SK-N-SH (cell line): ENCODE measurements around the gene RMND1. TPM values are rescaled to one million over a fixed set of nuclear protein-coding genes. Genes with fewer than 3 reads are reported as not detected.

Experiments
- CTCF ChIA-PET: fragments of 300-600, 350-600 bp; formaldehyde crosslinking; extraction: SDS; loops from one replicate; lab custom pipeline; 2021; lab: Yijun Ruan, JAX
- POLR2A ChIA-PET: fragments of 350-600 bp; sonication (Branson Sonifier 250); formaldehyde crosslinking; extraction: SDS; loops from one replicate; lab custom pipeline; 2020; ENCODE audit warnings: antibody characterized with exemption, inconsistent platforms; lab: Yijun Ruan, JAX
- DNase-seq: peaks from one replicate; pipeline ENCODE4 v3.0.0; 2012
- H2AFZ ChIP-seq: fragments of 200-600 bp; sonication (generic); 2 replicates; pipeline ENCODE4 v1.8.1; 2016; ENCODE audit warnings: antibody characterized with exemption, mild to moderate bottlenecking, low read depth
- H3F3A ChIP-seq: fragments of 200-600 bp; sonication (generic); replicated peaks from 2 replicates; pipeline ENCODE3; 2016; ENCODE audit warnings: antibody characterized with exemption, mild to moderate bottlenecking; ENCODE audit not compliant: insufficient read depth
- H3K27ac ChIP-seq, 2 experiments: fragments of 200-500 bp in 1 of 2; fragments of 200-600 bp in 1 of 2; sonication (Bioruptor generic) in 1 of 2; sonication (generic), shearing (Covaris generic) in 1 of 2; 2 replicates each; pipeline versions ENCODE4 v1.5.1 to v1.6.1; 2014 to 2016; ENCODE audit warnings: low read depth in 2 of 2, inconsistent platforms in 1 of 2, low read length in 1 of 2, mild to moderate bottlenecking in 1 of 2, mixed read lengths in 1 of 2
- H3K27me3 ChIP-seq: fragments of 200-600 bp; sonication (generic), shearing (Covaris generic); 2 replicates; pipeline ENCODE4 v1.6.1; 2016; ENCODE audit warnings: mixed run types; ENCODE audit not compliant: insufficient read depth
- H3K36me3 ChIP-seq, 2 experiments: fragments of 200-500 bp in 1 of 2; fragments of 200-600 bp in 1 of 2; sonication (Bioruptor generic) in 1 of 2; sonication (generic) in 1 of 2; replicated peaks in 1 of 2; 2 replicates each; pipeline versions ENCODE3 to v1.5.1; 2014 to 2016; ENCODE audit warnings: low read length in 1 of 2, mild to moderate bottlenecking in 1 of 2; ENCODE audit not compliant: insufficient read depth in 2 of 2, control insufficient read depth in 1 of 2
- H3K4me1 ChIP-seq, 2 experiments: fragments of 200-500 bp in 1 of 2; fragments of 200-600 bp in 1 of 2; sonication (Bioruptor generic) in 1 of 2; sonication (generic), shearing (Covaris generic) in 1 of 2; 2 replicates each; pipeline versions ENCODE4 v1.5.1 to v1.6.1; 2014 to 2016; ENCODE audit warnings: low read depth in 1 of 2, low read length in 1 of 2, mixed run types in 1 of 2; ENCODE audit not compliant: insufficient read depth in 2 of 2, control insufficient read depth in 1 of 2
- H3K4me2 ChIP-seq: fragments of 200-600 bp; sonication (generic), shearing (Covaris generic); 2 replicates; pipeline ENCODE4 v1.6.1; 2017; ENCODE audit warnings: mixed run types
- H3K4me3 ChIP-seq, 2 experiments: fragments of 200-500 bp in 1 of 2; fragments of 200-600 bp in 1 of 2; sonication (Bioruptor generic) in 1 of 2; sonication (generic), shearing (Covaris generic) in 1 of 2; 2 replicates each; pipeline versions ENCODE4 v1.5.1 to v1.8.1; 2014 to 2016; ENCODE audit warnings: low read depth in 2 of 2, inconsistent platforms in 1 of 2, low read length in 1 of 2, mild to moderate bottlenecking in 1 of 2, mixed read lengths in 1 of 2, moderate library complexity in 1 of 2
- H3K79me2 ChIP-seq: fragments of 200-600 bp; sonication (generic); 2 replicates; pipeline ENCODE4 v1.8.1; 2017; ENCODE audit warnings: mild to moderate bottlenecking; ENCODE audit not compliant: insufficient read depth
- H3K9ac ChIP-seq: fragments of 200-600 bp; sonication (generic); 2 replicates; pipeline ENCODE4 v1.6.1; 2017; ENCODE audit warnings: mixed run types
- H3K9me2 ChIP-seq: fragments of 200-600 bp; sonication (generic); 2 replicates; pipeline ENCODE4 v1.6.1; 2017; ENCODE audit warnings: mixed run types
- H3K9me3 ChIP-seq: fragments of 200-600 bp; sonication (generic); 2 replicates; pipeline ENCODE4 v1.6.1; 2017; ENCODE audit warnings: mixed run types, mild to moderate bottlenecking, moderate library complexity
- H4K20me1 ChIP-seq: fragments of 200-600 bp; sonication (generic); 2 replicates; pipeline ENCODE4 v1.6.1; 2017; ENCODE audit warnings: mild to moderate bottlenecking, mixed run types; ENCODE audit not compliant: insufficient read depth
- FOXJ3 ChIP-seq: sonication (generic); formaldehyde crosslinking; IDR thresholded peaks from 2 replicates; pipeline ENCODE4 v1.5.1; 2020; ENCODE audit warnings: mild to moderate bottlenecking, missing genetic modification reagents
- MXI1 ChIP-seq: IDR thresholded peaks from 2 replicates; pipeline ENCODE4 v1.6.1; 2012; ENCODE audit warnings: mild to moderate bottlenecking, low read depth, low read length, improper control_type of control experiment
- NFIC ChIP-seq: IDR thresholded peaks from 2 replicates; pipeline ENCODE4 v1.4.0; 2012; ENCODE audit warnings: borderline replicate concordance
- POLR2AphosphoS5 ChIP-seq: IDR thresholded peaks from 2 replicates; pipeline ENCODE4 v1.6.1; 2012; ENCODE audit warnings: low read depth, low read length
- RAD21 ChIP-seq: IDR thresholded peaks from 2 replicates; pipeline ENCODE4 v1.6.1; 2012; ENCODE audit warnings: mild to moderate bottlenecking, low read length
- REST ChIP-seq: IDR thresholded peaks from 2 replicates; pipeline ENCODE4 v1.6.1; 2012; ENCODE audit warnings: mild to moderate bottlenecking, low read depth, low read length, moderate library complexity
- RXRA ChIP-seq: IDR thresholded peaks from 2 replicates; pipeline ENCODE4 v1.4.0; 2012; ENCODE audit warnings: low read depth, mild to moderate bottlenecking, borderline replicate concordance
- TEAD4 ChIP-seq: IDR thresholded peaks from 2 replicates; pipeline ENCODE4 v1.4.0; 2012; ENCODE audit warnings: mild to moderate bottlenecking, borderline replicate concordance; ENCODE audit not compliant: insufficient read depth
- USF2 ChIP-seq: fragments of 150-350 bp; IDR thresholded peaks from 2 replicates; pipeline ENCODE4 v1.6.1; 2017; ENCODE audit warnings: antibody characterized with exemption, low read length, low read depth, borderline replicate concordance
- YY1 ChIP-seq: IDR thresholded peaks from 2 replicates; pipeline ENCODE4 v1.4.0; 2012; ENCODE audit warnings: low read depth, mild to moderate bottlenecking
- WGBS: methylation state at CpG from one replicate; pipeline ENCODE4 v1.1.6; 2017; ENCODE audit warnings: low lambda C conversion rate; 5-methylcytosine and 5-hydroxymethylcytosine counted together
- polyA plus RNA-seq, 3 experiments: library from polyadenylated mRNA; depleted of rRNA; stranded (reverse); fragments of >200 nt; gene quantifications; 2 replicates each; pipeline ENCODE4 v1.2.3, GENCODE V29; 2012
- TF ChIP-seq, protein P1 (sequence below): IDR thresholded peaks from 2 replicates; pipeline ENCODE4; 2012
- TF ChIP-seq, protein P2 (sequence below): fragments of 150-350 bp; IDR thresholded peaks from 2 replicates; pipeline ENCODE4 v1.6.1; 2016; ENCODE audit warnings: mild to moderate bottlenecking, low read depth, low read length

RMND1 gene
- polyA plus RNA-seq, 1 of the 3 experiments (the other 2 are of a cell fraction), result 14.8 TPM

GRCh38 chr6:151445482-151445881 lies 6.4 kb downstream of the RMND1 start (continued):
- TF ChIP-seq REST, result no peak
- TF ChIP-seq, all 33 proteins: peak for 10

- H3K9me2 ChIP-seq, result no peaks in the 10 kb centered on the region
- H3K79me2 ChIP-seq, result peaks cover 83% of the 10 kb centered on the region
- peaks cover 9% of the 10 kb centered on the region; the same call in 1 of the 2 replicates for H4K20me1 ChIP-seq
- H3K9me3 ChIP-seq, result no peaks in the 10 kb centered on the region
- no peaks in the 10 kb centered on the region for H3K27me3 ChIP-seq
- peaks cover 34 to 39% of the 10 kb centered on the region in 2 experiments for H3K36me3 ChIP-seq
- 91% methylated on average over 4 of the region's 4 CpGs for WGBS
- no peak overlapping the region for H3K4me2 ChIP-seq
- H3K4me3 ChIP-seq, result no peak overlapping the region
- no peak overlapping the region for H2AFZ ChIP-seq
- ChIA-PET CTCF (interaction anchor here (0.7 to 1.5 kb wide), 2 partner anchors 31 to 38 kb away, joined by 3 to 4 read pairs; no protein-coding TSS in a partner anchor), POLR2A (no interaction called here)
- no peak overlapping the region for H3K9ac ChIP-seq
- no peak overlapping the region for H3K27ac ChIP-seq
- H3F3A ChIP-seq, result peaks cover 30% of the 10 kb centered on the region
- H3K4me1 ChIP-seq, result peaks cover 15 to 18% of the 10 kb centered on the region in 2 experiments; a peak in 3 of 4 replicates
- no peak for DNase-seq
- no peak for TF ChIP-seq POLR2AphosphoS5
- no peak for TF ChIP-seq RXRA
- TF ChIP-seq TEAD4, result no peak
- TF ChIP-seq, protein P1, sequence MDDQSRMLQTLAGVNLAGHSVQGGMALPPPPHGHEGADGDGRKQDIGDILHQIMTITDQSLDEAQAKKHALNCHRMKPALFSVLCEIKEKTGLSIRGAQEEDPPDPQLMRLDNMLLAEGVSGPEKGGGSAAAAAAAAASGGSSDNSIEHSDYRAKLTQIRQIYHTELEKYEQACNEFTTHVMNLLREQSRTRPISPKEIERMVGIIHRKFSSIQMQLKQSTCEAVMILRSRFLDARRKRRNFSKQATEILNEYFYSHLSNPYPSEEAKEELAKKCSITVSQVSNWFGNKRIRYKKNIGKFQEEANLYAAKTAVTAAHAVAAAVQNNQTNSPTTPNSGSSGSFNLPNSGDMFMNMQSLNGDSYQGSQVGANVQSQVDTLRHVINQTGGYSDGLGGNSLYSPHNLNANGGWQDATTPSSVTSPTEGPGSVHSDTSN, result no peak
- no peak for TF ChIP-seq USF2
- no peak for TF ChIP-seq FOXJ3 (CRISPR knock-in tag)
- TF ChIP-seq, protein P2, sequence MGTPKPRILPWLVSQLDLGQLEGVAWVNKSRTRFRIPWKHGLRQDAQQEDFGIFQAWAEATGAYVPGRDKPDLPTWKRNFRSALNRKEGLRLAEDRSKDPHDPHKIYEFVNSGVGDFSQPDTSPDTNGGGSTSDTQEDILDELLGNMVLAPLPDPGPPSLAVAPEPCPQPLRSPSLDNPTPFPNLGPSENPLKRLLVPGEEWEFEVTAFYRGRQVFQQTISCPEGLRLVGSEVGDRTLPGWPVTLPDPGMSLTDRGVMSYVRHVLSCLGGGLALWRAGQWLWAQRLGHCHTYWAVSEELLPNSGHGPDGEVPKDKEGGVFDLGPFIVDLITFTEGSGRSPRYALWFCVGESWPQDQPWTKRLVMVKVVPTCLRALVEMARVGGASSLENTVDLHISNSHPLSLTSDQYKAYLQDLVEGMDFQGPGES, result no peak
- no peak for TF ChIP-seq MXI1
- TF ChIP-seq YY1, result no peak
- TF ChIP-seq RAD21, result no peak
- no peak for TF ChIP-seq NFIC
These were observed 7.9 kb downstream of the RMND1 start for GRCh38 chr6:151443911-151444621.
